IMR-90 (cell line): ENCODE measurements around the gene MAPK1. TPM values are rescaled to one million over a fixed set of nuclear protein-coding genes. Genes with fewer than 3 reads are reported as not detected.

ENCODE experiments used
- ATAC-seq: fragments of 200-7000 bp; cut with Tn5 transposase; 2 replicates; pipeline ENCODE4 v1.9.1; 2020; ENCODE audit warnings: low read depth, mild to moderate bottlenecking, moderate library complexity
- BruUV-seq: library from RNA; stranded (reverse); fragments of 400-500 nt; replicated peaks from 2 replicates; lab custom pipeline; 2021; lab: Mats Ljungman, UMichigan
- CTCF ChIA-PET: fragments of 300-600 bp; formaldehyde crosslinking; extraction: SDS; loops from one replicate; lab custom pipeline; 2021; ENCODE audit warnings: antibody characterized with exemption; lab: Yijun Ruan, JAX
- POLR2A ChIA-PET: fragments of 300-600 bp; sonication (Branson Sonifier 250); formaldehyde crosslinking; loops from one replicate; lab custom pipeline; 2022; ENCODE audit warnings: antibody characterized with exemption; ENCODE audit not compliant: unreplicated experiment; lab: Charles Lee
- DNase-seq: peaks from one replicate; pipeline ENCODE4 v3.0.0; 2013
- H2AFZ ChIP-seq: replicated peaks from 2 replicates; pipeline ENCODE3; 2013; ENCODE audit warnings: low read length, mild to moderate bottlenecking; ENCODE audit not compliant: poor library complexity
- H2AK5ac ChIP-seq: 2 replicates; pipeline ENCODE4 v1.6.1; 2013; ENCODE audit warnings: low read depth, low read length, inconsistent platforms
- H2AK9ac ChIP-seq: replicated peaks from 2 replicates; pipeline ENCODE3; 2013; ENCODE audit warnings: mild to moderate bottlenecking, low read depth, low read length, moderate library complexity; ENCODE audit not compliant: poor library complexity
- H2BK120ac ChIP-seq: 2 replicates; pipeline ENCODE4 v1.6.1; 2013; ENCODE audit warnings: low read depth, low read length, inconsistent platforms
- H2BK15ac ChIP-seq: 3 replicates; pipeline ENCODE4 v1.6.1; 2013; ENCODE audit warnings: low read depth, low read length, inconsistent platforms
- H2BK20ac ChIP-seq: 2 replicates; pipeline ENCODE4 v1.6.1; 2013; ENCODE audit warnings: low read depth, mild to moderate bottlenecking, inconsistent platforms, low read length, moderate library complexity
- H2BK5ac ChIP-seq: 2 replicates; pipeline ENCODE4 v1.6.1; 2013; ENCODE audit warnings: mild to moderate bottlenecking, low read depth, low read length, inconsistent platforms; ENCODE audit not compliant: poor library complexity, severe bottlenecking
- H3K14ac ChIP-seq: replicated peaks from 2 replicates; pipeline ENCODE4 v1.6.1; 2013; ENCODE audit warnings: low read depth, low read length, inconsistent platforms
- H3K18ac ChIP-seq: 2 replicates; pipeline ENCODE4 v1.6.1; 2013; ENCODE audit warnings: low read depth, low read length, control low read depth
- H3K23ac ChIP-seq: 2 replicates; pipeline ENCODE4 v1.6.1; 2013; ENCODE audit warnings: low read depth, low read length, inconsistent platforms
- H3K27ac ChIP-seq: 2 replicates; pipeline ENCODE4 v1.5.1; 2013; ENCODE audit warnings: mild to moderate bottlenecking, control low read depth, low read length; ENCODE audit not compliant: insufficient read depth
- H3K27me3 ChIP-seq: 2 replicates; pipeline ENCODE4 v1.6.1; 2013; ENCODE audit warnings: low read length; ENCODE audit not compliant: control insufficient read depth, insufficient read depth
- H3K36me3 ChIP-seq: 2 replicates; pipeline ENCODE4 v1.6.1; 2013; ENCODE audit warnings: low read length, mixed read lengths; ENCODE audit not compliant: control insufficient read depth, insufficient read depth
- H3K4ac ChIP-seq: 2 replicates; pipeline ENCODE4 v1.6.1; 2013; ENCODE audit warnings: low read depth, low read length, inconsistent platforms
- H3K4me1 ChIP-seq: 2 replicates; pipeline ENCODE4 v1.6.1; 2013; ENCODE audit warnings: low read length, mixed read lengths; ENCODE audit not compliant: control insufficient read depth, insufficient read depth
- H3K4me2 ChIP-seq: 2 replicates; pipeline ENCODE4 v1.6.1; 2013; ENCODE audit warnings: low read depth, mild to moderate bottlenecking, control low read depth, low read length, moderate library complexity
- H3K4me3 ChIP-seq: 2 replicates; pipeline ENCODE4 v1.5.1; 2013; ENCODE audit warnings: low read depth, mild to moderate bottlenecking, control low read depth, low read length, moderate library complexity; ENCODE audit not compliant: insufficient read depth
- H3K56ac ChIP-seq: 2 replicates; pipeline ENCODE4 v1.6.1; 2013; ENCODE audit warnings: low read length, inconsistent platforms; ENCODE audit not compliant: insufficient read depth; ENCODE audit errors: extremely low read depth
- H3K79me1 ChIP-seq, 2 experiments: 2 replicates each; pipeline ENCODE4 v1.6.1; 2013; ENCODE audit warnings: low read length in 2 of 2, inconsistent platforms in 1 of 2, low read depth in 1 of 2
- H3K9ac ChIP-seq: 2 replicates; pipeline ENCODE4 v1.6.1; 2013; ENCODE audit warnings: low read depth, low read length, control low read depth
- H3K9me1 ChIP-seq: 2 replicates; pipeline ENCODE4 v1.6.1; 2013; ENCODE audit warnings: low read length, inconsistent platforms; ENCODE audit not compliant: insufficient read depth
- H3K9me3 ChIP-seq: 2 replicates; pipeline ENCODE4 v1.6.1; 2013; ENCODE audit warnings: low read length; ENCODE audit not compliant: control insufficient read depth, insufficient read depth
- H4K20me1 ChIP-seq: 2 replicates; pipeline ENCODE4 v1.6.1; 2013; ENCODE audit warnings: low read length, inconsistent platforms; ENCODE audit not compliant: insufficient read depth
- H4K5ac ChIP-seq: 2 replicates; pipeline ENCODE4 v1.6.1; 2013; ENCODE audit warnings: mild to moderate bottlenecking, low read depth, low read length, control low read depth
- H4K8ac ChIP-seq, 2 experiments: 2 replicates each; pipeline ENCODE4 v1.6.1; 2013; ENCODE audit warnings: low read depth in 2 of 2, low read length in 2 of 2, control low read depth in 1 of 2, inconsistent platforms in 1 of 2
- H4K91ac ChIP-seq: 2 replicates; pipeline ENCODE4 v1.6.1; 2013; ENCODE audit warnings: low read depth, low read length, inconsistent platforms; ENCODE audit not compliant: insufficient read depth
- CEBPB ChIP-seq: IDR thresholded peaks from 2 replicates; pipeline ENCODE4 v1.6.1; 2012; ENCODE audit warnings: low read depth, low read length, improper control_type of control experiment
- FOS ChIP-seq: fragments of 150-350 bp; IDR thresholded peaks from 2 replicates; pipeline ENCODE4 v1.6.1; 2016; ENCODE audit warnings: low read depth, low read length
- MAZ ChIP-seq: IDR thresholded peaks from 2 replicates; pipeline ENCODE4 v1.6.1; 2012; ENCODE audit warnings: low read depth, mild to moderate bottlenecking, low read length, improper control_type of control experiment, moderate library complexity, borderline replicate concordance
- MXI1 ChIP-seq: IDR thresholded peaks from 2 replicates; pipeline ENCODE4 v1.6.1; 2012; ENCODE audit warnings: low read depth, mild to moderate bottlenecking, low read length, moderate library complexity, borderline replicate concordance
- NFE2L2 ChIP-seq: fragments of 150-350 bp; IDR thresholded peaks from 2 replicates; pipeline ENCODE4 v1.6.1; 2016; ENCODE audit warnings: low read depth, mild to moderate bottlenecking, low read length
- RAD21 ChIP-seq: IDR thresholded peaks from 2 replicates; pipeline ENCODE4 v1.6.1; 2012; ENCODE audit warnings: low read length, improper control_type of control experiment
- WGBS, 2 experiments: methylation state at CpG; one replicate each; pipeline versions ENCODE4 v1.1.5 to v1.1.7; 2013; ENCODE audit warnings: missing lambda C conversion rate in 2 of 2; ENCODE audit not compliant: insufficient read length in 1 of 2; ENCODE audit errors: extremely low coverage in 2 of 2; 5-methylcytosine and 5-hydroxymethylcytosine counted together
- dilution Hi-C: fragments of 300-500 bp; cut with HindIII; formaldehyde crosslinking; loops from one replicate; pipeline ENCODE4 v1.14.3; 2018; ENCODE audit warnings: low sequenced_read_pairs; ENCODE audit not compliant: unreplicated experiment
- in situ Hi-C: fragments of 300-500 bp; cut with MboI; formaldehyde crosslinking; loops from 3 replicates; pipeline ENCODE4 v1.14.3; 2019; ENCODE audit warnings: low sequenced_read_pairs, inconsistent platforms, mixed read lengths
- intact Hi-C: fragments of 100-400 bp; cut with micrococcal nuclease; formaldehyde crosslinking; loops from 2 replicates; pipeline ENCODE4 v1.10.0; 2022
- polyA plus RNA-seq, 3 experiments: library from polyadenylated mRNA; depleted of rRNA; stranded (reverse); fragments of >200 nt; gene quantifications; 2 replicates each; pipeline ENCODE4 v1.2.3, GENCODE V29; 2012; ENCODE audit warnings: low replicate concordance in 1 of 3
- total RNA-seq: library from RNA; depleted of rRNA; stranded (reverse); fragments of >200 nt; gene quantifications from 2 replicates; pipeline ENCODE4 v1.2.3, GENCODE V29; 2012
- TF ChIP-seq, protein P1 (sequence below): fragments of 150-350 bp; IDR thresholded peaks from 2 replicates; pipeline ENCODE4 v1.6.1; 2016; ENCODE audit warnings: low read depth, mild to moderate bottlenecking, low read length, moderate library complexity, borderline replicate concordance

Gene MAPK1
- total and polyA plus RNA-seq, 2 of the 4 experiments (the other 2 are of a cell fraction), result 41.0 to 51.3 TPM

DNA sequence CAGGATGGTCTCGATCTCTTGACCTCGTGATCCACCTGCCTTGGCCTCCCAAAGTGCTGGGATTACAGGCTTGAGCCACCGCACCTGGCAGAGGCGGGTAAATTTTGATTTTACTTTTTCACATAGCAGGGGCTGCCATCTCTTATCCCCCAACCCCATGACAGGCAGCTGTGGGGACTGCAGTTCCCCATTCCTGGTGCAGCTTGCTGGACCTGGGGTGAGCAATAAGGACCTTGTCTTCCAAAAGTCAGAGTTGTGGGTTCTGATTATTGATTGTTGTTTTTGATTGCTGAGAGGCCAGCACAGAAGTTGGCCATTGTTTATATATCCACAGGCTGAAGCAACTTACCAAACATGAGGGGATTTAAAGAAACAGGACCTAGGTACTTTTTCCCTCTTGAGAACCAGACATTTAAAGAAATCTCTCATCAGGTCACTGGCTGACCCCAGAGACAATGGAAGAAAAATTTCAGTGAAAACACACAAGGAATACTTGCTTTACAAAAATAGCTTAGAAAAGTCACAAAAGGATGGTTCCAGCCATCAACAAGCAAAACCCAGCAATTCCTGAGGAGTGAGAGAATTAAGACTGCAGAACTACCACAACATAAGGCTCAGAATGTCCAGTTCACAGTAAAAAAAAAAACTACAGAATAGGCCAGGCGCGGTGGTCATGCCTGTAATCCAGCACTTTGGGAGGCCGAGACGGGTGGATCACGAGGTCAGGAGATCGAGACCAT lies 22.0 kb upstream of the MAPK1 start:
- H3K14ac ChIP-seq, result no peak overlapping the region
- no peaks in the 10 kb centered on the region for H3K36me3 ChIP-seq
- H2BK5ac ChIP-seq, result no peak overlapping the region
- no peak overlapping the region for H4K8ac ChIP-seq
- TF ChIP-seq CEBPB (no peak), NFE2L2 (no peak), MXI1 (no peak), MAZ (no peak), FOS (no peak), RAD21 (no peak)
- TF ChIP-seq, protein P1, sequence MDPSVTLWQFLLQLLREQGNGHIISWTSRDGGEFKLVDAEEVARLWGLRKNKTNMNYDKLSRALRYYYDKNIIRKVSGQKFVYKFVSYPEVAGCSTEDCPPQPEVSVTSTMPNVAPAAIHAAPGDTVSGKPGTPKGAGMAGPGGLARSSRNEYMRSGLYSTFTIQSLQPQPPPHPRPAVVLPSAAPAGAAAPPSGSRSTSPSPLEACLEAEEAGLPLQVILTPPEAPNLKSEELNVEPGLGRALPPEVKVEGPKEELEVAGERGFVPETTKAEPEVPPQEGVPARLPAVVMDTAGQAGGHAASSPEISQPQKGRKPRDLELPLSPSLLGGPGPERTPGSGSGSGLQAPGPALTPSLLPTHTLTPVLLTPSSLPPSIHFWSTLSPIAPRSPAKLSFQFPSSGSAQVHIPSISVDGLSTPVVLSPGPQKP, result no peak
- H3K9ac ChIP-seq, result no peak overlapping the region
- no peak overlapping the region for H2BK120ac ChIP-seq
- no peaks in the 10 kb centered on the region for H3K27me3 ChIP-seq
- CTCF ChIA-PET, result interaction anchor here (1.2 kb wide), 1 partner anchor 13 kb away, joined by 3 read pairs; no protein-coding TSS in a partner anchor
- H3K4me3 ChIP-seq, result no peak overlapping the region
- H3K4me1 ChIP-seq, result peaks cover 2% of the 10 kb centered on the region; the same call in 1 of the 2 replicates
- no peak overlapping the region for H4K91ac ChIP-seq
- no peak overlapping the region for H2BK20ac ChIP-seq
- no peaks in the 10 kb centered on the region for H3K9me3 ChIP-seq
- dilution Hi-C loops (no loop called here), in situ Hi-C loops (no loop called here), intact Hi-C loops (no loop called here)
- no peaks in the 10 kb centered on the region for H3K79me1 ChIP-seq
- H4K20me1 ChIP-seq, result no peaks in the 10 kb centered on the region
- no peak for DNase-seq
- no peak overlapping the region for H2AFZ ChIP-seq
- 94% methylated on average over 2 of the region's 10 CpGs; no CpG with 5 or more reads in 1 of the 2 experiments for WGBS, 2 experiments
- BruUV-seq, result no TSS peak
- ATAC-seq, result no peak; the same call in 1 of the 2 replicates
- H3K27ac ChIP-seq, result no peak overlapping the region
- H3K23ac ChIP-seq, result no peak overlapping the region
- H3K56ac ChIP-seq, result no peak overlapping the region
- H3K9me1 ChIP-seq, result no peaks in the 10 kb centered on the region
- no peak overlapping the region for H2AK5ac ChIP-seq
- no peak overlapping the region for H2BK15ac ChIP-seq
- no peak overlapping the region for H4K5ac ChIP-seq
- POLR2A ChIA-PET, result interaction anchor here (0.7 kb wide), 1 partner anchor 15 kb away, joined by 9 read pairs; no protein-coding TSS in a partner anchor
- no peak overlapping the region for H2AK9ac ChIP-seq
- no peak overlapping the region for H3K4me2 ChIP-seq
- no peak overlapping the region for H3K4ac ChIP-seq
- no peak overlapping the region for H3K18ac ChIP-seq
